HG03571 (cell line): ENCODE data around the gene PIGH.
"Not testable (repeated sequence)": the region's sequence is repeated elsewhere in the genome, so short reads cannot be mapped to it uniquely, and the experiment has no call there.

ENCODE experiments used
- ATAC-seq: cut with Tn5 transposase; IDR thresholded peaks from one replicate; pipeline ENCODE4 v1.9.1; 2021; ENCODE audit not compliant: unreplicated experiment

Gene PIGH

DNA sequence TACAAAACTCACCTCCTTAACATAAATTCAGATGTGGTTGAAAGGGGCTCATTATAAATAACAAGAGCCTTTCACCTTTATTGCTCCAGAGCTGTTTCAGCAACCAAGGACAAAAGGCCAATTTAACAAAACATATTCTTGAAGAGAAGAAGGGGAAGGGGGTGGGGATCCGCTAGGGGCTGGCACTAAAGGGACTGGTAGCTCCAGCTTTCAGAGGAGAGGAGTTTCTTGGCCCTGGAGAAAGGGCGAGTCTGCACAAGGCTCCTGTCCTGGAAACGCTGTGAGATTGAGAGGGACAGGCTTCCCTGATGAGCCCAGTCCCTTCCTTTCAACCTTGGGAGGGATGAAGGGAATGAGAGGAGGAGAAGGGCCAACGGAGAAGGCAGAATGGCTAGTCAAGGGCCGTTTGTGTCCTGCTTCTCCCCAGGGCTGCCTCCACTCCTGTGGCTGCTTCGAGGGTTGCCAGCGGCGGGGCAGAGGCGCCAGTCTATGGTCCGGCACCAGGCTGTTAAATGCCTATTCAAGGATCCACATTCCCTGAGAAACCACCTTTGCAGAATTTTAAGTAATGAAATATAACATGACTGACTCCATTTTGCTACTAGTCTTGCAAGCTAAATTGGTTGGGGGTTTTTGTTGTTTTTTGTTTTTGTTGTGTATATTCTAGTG lies 9.7 kb upstream of the PIGH start:
- ATAC-seq: no peak

DNA sequence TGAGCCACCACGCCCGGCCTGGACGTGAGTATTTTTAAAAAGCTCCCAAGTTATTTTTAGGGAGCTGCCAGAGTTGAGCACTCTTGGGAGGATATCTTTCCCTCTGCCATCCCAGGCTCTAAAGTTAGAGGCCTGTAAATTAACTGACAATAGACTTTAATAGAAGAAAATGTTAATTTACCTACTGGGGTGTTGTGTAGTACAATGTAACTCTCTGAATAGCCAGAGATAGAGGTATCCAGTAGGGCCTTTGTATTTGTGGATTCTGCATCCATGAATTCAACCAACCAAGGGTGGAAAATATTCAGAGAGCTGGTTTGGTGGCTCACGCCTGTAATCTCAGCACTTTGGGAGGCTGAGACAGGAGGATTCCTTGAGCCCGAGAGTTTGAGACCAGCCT lies 7.6 kb upstream of the PIGH start:
- ATAC-seq: no peak

DNA sequence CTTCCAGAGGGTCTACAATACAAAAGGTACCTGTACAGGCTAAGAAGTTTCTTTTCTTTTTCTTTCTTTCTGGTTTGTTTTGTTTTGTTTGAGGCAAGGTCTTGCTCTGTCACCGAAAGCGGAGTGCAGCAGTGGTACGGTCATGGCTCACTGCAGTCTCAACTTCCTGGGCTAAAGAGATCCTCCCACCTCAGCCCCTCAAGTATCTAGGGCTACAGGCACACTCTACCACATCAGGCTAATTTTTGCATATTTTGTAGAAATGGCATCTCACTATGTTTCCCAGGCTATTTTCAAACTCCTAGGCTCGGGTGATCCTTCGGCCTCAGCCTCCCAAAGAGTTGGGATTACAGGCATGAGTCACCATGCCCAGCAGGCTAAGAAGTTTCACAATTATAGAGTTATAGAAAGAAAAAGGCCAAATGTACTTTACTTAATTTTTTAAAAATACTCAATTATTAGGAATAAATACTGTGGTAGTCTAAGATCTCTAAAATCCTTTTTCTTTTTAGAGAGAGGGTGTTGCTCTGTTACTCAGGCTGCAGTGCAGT lies 3.0 kb upstream of the PIGH start:
- ATAC-seq: peak; percentile 70

DNA sequence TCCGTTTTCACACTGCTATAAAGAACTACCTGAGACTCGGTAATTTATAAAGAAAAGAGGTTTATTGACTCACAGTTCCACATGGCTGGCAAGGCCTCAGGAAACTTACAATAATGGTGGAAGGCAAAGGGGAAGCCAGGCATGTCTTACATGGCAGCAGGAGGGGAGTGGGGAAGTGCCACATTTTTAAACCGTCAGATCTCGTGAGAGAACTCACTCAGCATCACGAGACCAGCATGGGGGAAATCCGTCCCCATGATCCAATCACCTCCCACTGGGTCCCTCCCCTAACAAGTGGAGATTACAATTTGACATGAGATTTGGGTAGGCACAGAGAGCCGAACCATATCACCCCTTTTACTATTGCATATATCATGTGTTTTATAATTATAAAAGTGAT lies 2.0 kb upstream of the PIGH start:
- ATAC-seq: no peak

DNA sequence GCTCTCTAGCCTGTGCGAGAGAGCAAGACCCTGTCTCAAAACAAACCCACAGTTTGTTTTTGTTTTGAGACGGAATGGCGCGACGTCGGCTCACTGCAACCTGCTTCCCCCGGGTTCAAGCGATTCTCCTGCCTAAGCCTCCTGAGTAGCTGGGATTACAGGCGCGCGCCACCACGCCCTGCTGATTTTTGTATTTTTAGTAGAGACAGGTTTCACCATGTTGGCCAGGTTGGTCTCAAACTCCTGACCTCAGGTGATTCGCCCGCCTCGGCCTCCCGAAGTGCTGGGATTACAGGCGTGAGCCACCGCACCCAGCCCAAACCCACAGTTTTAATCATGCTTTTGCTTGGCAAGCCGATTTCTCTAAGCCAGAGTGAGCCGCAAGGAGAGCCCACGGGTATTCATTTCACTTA lies 500 bp upstream of the PIGH start:
- not testable (repeated sequence) for ATAC-seq

DNA sequence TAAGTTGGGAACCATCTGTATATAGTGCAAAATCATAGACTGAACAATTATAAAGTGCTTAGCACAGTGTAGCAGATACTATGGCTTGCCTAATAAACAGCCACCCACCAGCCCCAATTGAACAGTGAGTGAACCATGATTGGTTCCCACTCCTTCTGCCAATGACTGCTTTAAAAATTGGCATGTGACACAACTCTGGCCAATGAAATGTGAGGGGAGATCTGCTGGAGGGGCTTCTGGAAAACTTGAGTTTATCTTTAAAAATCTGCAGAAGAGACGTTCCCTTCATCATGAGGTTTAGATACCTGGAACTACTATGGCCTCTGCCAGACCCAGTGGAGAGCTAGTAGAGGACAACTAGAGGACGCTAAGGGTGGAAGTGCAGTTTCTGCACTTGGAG lies 4.7 kb downstream of the PIGH start:
- ATAC-seq: no peak

DNA sequence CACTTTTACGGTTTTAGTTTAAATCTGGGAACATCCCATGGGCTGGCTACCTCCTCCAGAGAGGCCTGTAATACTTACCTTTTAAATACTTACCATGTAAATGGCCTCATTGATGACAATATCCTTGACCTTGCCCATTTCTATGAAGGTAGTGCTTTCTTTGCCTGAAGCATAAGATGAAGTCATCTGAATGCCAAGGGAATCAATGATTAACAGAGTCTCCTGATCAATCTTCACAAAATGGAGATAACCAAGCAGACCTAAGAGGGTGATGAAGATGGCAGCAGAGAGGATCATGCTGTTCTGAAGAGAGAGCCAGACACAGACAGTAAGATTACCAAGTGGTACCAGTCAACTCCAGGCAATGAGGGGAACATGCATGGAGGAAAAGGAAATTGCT lies 6.4 kb downstream of the PIGH start:
- not testable (repeated sequence) for ATAC-seq

DNA sequence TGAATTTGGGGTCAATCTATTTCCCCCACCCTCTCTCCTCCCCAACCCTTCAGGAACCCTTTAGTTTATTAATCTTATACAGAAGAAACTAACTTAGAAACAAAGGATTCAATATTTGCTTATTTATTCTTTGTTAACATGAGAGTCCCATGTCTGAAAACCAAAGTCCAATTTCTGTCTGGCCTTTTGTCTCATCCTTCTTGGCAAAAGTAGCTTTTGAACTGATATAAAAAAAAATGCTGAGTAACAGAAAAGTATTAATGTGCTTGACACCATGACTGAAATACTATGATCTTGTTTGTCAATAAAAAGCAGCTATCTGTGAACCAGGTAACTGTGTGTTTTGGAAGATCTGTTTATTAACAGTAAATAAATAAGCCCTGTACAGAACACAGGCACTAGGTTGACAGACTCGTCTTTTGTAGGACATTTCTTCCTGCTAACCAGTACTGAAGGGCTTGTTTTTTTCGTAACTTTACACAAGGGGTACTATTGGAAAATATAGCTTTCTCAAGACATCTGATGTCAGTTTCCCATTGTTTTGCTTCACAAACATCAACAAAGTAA lies 10.8 kb downstream of the PIGH start:
- no peak for ATAC-seq

DNA sequence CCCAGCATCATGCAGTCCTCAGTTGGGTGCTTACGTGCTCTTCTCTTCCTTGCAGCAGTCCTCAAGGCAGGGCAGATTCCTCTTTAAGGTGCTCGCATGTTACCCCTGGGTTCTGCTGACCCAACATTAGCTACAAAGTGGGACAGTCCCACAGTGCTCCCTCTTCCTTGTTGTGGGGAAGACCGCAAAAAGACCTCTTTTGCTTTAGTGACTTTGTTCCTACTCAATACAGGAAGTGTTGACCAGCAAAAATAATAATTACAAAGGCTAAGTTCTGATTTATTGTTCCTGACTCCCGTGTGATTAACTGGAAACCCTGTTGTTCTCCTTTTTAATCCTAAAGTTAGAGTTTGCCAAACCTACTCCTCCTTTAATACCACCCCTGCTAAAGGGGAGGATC lies 13.7 kb downstream of the PIGH start:
- no peak for ATAC-seq

DNA sequence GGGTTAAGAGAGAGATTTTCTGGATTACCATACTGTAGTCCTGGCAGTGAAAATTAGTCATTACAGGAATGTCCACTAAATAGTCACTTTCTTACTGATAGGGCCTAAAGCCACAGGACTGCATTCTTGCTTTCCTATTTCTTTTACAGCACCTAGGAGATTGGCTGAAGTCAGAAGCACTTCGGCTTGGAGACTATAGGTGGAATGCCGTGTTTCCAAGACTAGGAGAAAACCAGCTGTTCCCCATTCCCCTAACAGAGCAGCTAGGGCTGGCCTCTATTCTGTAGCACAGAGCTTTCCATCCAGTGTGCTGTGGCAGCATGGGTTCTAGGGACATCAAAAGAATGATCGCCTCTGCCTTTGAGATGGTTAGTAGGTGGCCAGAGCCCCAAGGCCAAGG lies 15.1 kb downstream of the PIGH start:
- ATAC-seq: no peak

DNA sequence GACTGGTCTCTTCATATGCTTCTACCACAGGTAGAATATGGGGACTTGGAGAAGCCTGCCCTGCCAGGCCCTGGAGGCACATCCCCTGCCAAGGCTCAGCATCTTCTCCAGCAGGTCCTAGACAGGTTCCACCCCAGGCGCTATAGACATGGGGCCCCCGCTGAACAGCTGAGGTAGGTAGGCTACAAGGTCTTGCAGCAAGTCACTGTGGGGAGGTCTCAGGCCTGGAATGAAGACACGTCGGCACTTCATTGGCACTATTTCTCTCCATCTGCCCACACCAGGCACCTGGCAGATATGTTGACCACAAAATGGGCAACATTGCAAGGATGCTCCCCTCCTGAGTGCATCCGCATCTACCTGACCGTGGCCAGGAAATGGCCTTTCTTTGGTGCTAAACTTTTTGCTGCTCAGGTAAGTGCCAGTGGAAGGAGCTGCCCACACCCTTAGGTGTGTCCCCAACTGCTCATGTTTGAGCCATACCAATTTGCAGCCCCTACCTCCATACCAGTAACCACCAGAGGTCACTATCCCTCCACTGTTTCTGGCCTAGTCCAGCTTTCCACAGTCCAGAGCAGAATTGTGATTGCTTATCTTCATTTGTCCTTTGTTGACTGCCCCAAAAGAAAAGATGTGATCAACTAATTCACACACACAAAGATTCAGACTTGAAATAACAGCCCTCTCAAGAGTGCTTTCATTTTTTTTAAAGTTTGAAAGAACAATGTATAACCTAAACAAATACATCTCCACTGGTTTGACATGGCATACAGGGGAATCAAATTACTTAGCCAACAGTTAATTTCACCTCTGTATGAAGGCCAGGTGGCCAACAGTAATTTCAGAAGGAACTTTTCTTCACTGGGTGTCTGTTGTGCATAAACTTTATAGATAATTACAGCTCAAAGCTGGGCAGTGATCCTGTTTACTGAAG lies 16.1 kb downstream of the PIGH start:
- ATAC-seq: no peak

DNA sequence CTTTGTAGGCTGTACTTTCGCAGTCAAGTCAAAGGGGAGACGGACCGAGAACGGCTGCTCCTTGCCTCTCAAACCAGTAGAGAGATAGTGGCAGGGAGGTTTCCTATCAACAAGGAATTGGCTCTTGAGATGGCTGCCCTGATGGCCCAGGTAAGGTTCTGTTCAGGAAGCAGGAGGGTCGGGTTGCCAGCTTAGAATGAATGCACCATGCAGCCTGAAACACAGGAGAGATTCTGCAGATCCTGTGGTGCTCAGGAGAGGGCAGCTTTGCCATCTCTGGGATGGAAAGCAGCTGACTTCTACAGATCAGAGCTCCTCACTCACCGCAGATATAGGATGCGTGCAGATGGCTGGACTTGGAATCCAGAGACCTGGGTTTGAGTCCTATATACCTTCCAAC lies 18.0 kb downstream of the PIGH start:
- no peak for ATAC-seq

DNA sequence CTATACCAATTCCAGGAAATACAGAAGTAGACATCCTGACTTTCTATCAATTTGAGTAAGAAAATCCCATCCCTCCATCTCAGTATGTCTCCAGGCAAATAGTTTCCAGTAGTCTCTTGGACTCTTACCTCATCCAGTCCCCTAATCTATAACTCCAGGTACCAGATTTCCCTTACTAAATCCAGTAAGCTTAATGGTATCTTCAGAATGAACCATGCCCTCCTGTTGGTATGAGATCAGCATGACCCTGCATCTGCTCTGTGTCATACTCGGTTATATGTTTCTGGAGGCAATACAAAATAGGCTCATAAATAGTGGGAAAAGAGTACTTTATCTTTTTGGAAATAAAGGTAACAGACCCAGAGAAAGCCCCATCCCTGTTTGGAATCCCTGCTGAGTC lies 18.4 kb downstream of the PIGH start:
- ATAC-seq: no peak

DNA sequence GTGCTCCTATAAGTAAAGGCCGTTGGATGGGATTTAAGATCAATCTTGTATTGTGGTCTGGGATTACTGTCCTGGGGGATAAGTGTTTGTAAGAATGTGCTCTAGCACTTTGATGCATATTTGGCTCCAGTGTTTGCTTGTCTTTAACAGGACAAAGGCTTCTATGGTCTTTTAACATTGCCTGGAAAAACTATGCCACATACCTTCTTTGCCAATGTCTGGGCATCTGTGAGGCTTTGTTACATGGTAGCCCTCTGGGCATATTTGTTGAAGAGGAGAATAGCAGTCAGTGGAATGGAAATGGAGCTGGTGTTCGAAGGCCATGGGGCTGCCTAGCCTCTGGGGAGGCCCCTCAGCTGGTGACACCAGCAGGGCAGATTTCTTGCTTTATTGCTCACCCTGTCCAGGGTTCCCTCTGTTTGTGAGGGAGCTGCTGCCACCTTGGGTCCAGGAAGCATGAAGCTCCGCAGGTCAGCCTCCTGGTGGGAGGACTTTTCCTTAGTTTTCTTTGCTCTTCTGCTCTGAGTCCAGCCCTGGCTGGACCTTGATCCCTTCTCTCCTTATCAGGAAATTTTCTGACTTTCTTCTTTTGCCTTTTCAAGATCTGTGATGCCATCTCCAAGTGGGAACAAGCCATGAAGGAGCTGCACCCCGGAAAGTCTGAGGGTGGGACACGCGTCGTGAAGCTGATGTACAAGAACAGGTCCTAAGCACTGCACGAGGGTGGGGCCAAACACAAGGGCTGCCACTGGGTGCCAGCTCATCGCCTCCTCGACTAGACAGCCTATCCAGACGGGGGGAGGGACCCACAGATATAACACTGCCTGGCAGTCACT lies 19.5 kb downstream of the PIGH start:
- ATAC-seq: no peak

DNA sequence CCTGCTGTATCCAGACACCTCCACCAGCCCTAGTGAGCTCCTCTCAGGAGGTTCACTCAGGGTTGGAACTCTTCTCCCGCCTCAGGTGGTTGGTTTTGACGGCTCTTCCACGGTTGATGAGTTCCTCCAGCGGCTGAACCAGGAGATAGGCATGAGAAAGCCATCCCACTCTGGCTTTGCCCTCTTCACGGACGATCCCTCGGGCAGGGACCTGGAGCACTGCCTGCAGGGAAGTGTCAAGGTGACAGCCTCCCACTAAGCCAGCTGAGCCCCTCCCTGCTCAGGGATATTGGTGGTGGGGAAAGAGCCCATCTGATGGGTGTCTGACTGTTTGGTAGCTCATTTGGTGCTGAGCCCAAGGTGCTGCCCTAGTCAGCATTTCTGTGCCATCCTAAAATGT lies 20.4 kb downstream of the PIGH start:
- no peak for ATAC-seq

DNA sequence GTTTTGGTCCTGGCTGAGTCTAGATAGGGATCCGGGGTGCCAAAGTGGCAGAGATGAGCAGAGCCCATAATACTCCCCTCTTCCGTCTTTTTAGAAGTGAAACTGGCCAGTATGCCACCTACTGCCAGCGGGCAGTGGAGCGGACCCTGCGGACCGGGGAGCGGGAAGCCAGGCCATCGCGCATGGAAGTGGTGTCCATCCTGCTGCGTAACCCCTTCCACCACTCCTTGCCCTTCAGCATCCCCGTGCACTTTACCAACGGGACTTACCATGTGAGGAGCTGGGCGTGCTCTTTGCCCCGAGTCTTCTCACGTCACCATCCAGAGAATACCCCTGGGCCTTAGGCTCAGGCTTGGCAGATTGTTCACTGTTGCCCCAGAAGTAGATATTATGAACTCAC lies 21.0 kb downstream of the PIGH start:
- ATAC-seq: no peak

DNA sequence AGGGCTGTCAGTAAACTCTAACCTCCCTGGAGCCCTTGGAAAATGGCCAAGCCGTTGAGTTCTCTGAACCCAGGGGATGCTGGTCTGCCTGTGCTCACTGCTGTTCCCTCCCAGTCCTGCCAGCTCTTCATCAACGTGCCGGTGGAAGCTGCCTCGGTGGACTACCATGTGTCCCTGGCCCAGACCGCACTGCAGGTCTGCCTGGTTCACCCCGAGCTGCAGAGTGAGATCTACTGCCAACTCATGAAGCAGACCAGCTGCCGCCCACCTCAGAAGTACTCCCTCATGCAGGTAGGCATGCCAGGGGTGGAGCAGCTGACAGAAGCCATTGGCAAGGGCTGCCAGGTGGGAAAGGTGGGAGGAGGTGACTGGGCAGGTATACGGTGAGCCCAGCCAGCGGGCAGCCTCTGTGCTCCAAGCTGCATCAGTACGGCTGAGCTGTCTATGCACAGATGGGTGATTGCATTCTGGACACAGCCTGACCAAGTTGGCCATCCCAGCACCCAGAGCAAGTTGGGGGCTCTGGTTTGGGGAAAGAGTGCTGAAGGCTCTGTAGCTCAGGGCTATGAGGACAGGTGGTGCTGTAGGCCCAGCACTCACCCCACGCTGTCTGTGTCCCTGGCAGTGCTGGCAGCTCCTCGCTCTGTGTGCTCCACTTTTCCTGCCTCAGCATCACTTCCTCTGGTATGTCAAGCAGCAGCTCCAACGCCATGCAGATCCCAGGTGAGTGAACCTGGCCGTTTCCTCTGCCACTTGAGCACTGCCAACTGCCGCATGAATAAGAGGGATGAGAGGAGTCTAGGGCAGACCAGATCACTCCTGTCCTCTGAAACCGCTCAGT lies 21.9 kb downstream of the PIGH start:
- no peak for ATAC-seq

DNA sequence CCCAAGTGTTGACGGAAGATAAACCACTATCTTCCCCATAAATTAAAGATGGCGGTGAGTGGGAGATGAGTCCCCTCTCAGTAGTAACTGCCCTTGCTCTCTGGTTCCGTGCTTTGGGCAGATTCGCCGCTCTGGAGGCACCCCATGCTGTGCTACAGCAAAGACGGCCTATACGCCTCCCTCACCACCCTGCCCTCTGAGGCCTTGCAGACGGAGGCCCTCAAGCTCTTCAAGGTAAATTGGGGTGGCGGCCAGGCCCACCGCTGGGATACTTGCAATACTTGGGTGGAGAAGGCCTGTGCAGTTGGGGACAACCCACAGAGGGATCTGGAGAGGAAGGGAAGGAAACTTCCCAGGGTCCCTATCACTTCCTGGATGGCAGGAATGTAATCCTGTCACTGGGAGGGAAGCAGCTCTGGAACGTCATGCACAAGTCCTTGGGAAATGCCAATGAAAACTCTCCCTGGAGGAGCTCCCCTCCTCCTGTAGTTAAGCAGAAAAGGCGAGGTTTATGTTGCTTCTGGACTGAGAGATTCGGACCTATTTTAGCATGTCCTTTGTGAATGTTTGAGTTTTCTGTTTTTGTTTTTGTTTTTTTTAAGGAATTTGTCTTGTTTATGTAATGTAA lies 22.8 kb downstream of the PIGH start:
- ATAC-seq: no peak

DNA sequence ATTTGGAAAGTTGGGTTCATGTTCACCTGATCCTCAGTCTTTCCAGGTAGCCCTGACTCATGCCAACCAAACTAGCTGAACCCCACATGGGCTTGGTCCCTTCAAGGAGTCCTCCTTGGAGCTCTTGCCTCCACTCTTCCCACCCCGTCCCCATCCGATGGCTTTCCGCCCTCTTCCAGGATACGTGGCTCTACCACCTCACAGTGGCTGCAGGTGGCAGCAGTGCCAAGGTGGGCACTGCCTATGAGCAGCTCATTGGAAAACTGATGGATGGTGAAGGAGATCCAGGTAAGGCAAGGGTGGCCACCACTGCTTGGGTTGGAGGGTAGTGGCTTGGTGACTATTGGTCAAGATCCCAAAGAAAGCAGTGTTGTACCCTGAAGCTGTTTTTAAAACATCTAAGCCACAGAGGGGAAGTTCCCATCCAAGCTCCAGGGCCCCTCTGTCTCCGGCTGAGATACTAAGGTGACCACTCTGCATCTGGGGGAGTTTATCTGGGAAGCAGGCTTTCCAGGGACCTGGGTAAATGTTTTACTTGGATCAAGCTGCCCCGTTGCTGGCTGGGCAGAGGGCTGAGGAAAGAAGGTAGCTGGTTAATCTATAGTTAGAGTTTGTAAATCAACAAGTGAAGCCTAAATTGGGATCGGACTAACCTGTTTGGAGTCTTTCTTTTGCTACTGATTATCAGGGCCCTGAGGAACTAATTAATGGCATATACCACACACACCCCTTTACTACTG lies 23.7 kb downstream of the PIGH start:
- ATAC-seq: no peak
